Mucosa of rectum (tissue), 2 donors: Measurements from ENCODE around the gene KCTD10.

Source experiments
- H3K27ac ChIP-seq, 2 donors: one replicate each; pipeline ENCODE4 v1.7.0; 2013; ENCODE audit warnings: inconsistent platforms in 2 of 2, low read depth in 2 of 2, low read length in 2 of 2
- H3K27me3 ChIP-seq, 2 donors: one replicate each; pipeline ENCODE4 v1.7.0; 2013; ENCODE audit warnings: low read length in 2 of 2; ENCODE audit not compliant: control insufficient read depth in 2 of 2, insufficient read depth in 2 of 2
- H3K36me3 ChIP-seq, 2 donors: one replicate each; pipeline ENCODE4 v1.7.0; 2013; ENCODE audit warnings: low read length in 2 of 2; ENCODE audit not compliant: control insufficient read depth in 2 of 2, insufficient read depth in 2 of 2
- H3K4me1 ChIP-seq, 2 donors: one replicate each; pipeline ENCODE4 v1.7.0; 2013; ENCODE audit warnings: low read length in 2 of 2, mild to moderate bottlenecking in 1 of 2; ENCODE audit not compliant: control insufficient read depth in 2 of 2, insufficient read depth in 2 of 2
- H3K4me3 ChIP-seq, 2 donors: one replicate each; pipeline ENCODE4 v1.7.0; 2013; ENCODE audit warnings: low read length in 2 of 2
- H3K9ac ChIP-seq, 2 donors: one replicate each; pipeline ENCODE4 v1.7.0; 2013; ENCODE audit warnings: low read length in 2 of 2, low read depth in 1 of 2, mild to moderate bottlenecking in 1 of 2
- H3K9me3 ChIP-seq, 2 donors: one replicate each; pipeline ENCODE4 v1.7.0; 2013; ENCODE audit warnings: low read length in 2 of 2; ENCODE audit not compliant: control insufficient read depth in 2 of 2
- donor health status: healthy.
- donor health status: Normal muscosa, but diverticular disease.

KCTD10 gene

DNA sequence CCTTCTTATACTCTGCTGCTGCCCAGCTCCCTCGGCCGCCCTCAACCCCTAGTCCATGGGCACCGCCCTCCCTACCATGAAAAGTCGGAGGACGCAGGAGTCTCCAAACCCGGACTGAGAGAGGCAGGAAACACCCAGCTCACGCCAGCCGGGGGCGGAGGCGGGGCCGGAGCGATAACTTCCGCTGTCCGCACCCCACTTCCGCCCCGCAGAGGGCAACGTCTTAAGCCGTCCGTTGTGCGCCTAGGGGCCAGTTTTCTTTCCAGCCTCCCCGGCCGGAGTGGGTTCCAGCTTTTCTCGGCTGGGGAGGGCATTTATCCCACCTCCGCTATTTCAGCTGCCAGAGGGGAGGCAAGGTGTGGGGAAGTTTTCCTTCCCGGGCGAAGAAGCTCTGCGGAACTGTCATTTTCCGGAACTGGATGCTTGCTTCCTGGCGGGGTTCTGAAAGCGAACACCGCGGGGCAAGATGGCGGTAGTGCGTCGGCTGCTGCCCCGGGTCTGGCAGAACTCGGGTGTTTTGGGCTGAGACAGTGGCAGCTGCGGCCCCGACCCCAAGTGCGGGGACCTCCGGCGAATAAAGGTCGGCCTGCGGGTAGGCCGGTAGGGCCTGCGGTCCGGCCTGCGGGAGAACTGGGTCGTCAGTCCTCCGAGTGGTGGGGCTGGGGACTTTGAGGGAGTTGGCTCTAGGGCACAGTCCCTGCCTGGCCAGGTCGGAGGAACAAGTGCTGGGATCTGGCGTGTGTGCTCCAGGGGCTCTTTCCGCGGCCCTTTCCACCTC, at the start of gene KCTD10, which contains the start of gene UBE3B:
TSS of gene KCTD10 (minus strand) at position 116 of the 778 bp plus-strand sequence. CDS start at position 78, 38 bp downstream.
TSS of gene UBE3B (plus strand) at position 450 of the 778 bp plus-strand sequence. CDS start 5,918 bp downstream, outside the sequence.
- Histone ChIP-seq H3K4me1 (peaks cover 12 to 20% of the 10 kb centered on the region in 2 donors), H3K27ac (peak within 1 kb of the TSS; percentile 91 to 95), H3K27me3 (no peaks in the 10 kb centered on the region), H3K9ac (peak within 1 kb of the TSS; percentile 92 to 99), H3K4me3 (peak within 1 kb of the TSS; percentile 92 to 99), H3K36me3 (peaks cover 0 to 4% of the 10 kb centered on the region in 2 donors), H3K9me3 (no peaks in the 10 kb centered on the region)

DNA sequence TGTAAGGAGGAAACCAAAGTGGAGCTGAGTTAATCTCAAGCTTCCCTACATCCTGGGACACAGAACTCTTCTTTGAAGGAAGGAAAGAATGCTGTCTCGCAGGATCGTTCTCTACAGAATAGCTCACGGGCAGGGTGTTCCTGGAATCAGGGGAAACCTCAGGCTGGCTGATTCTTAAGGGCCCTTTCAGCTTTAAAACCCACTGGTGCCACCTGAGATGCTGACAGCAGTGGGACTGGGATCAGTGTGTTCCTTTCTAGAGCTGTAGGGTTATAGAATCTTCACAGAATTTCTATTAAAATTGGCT, 48.1 kb upstream of the KCTD10 start:
- H3K9ac ChIP-seq, result no peak overlapping the region
- no peak overlapping the region for H3K4me3 ChIP-seq
- no peaks in the 10 kb centered on the region for H3K9me3 ChIP-seq
- no peak overlapping the region for H3K27ac ChIP-seq
- peaks cover 43 to 82% of the 10 kb centered on the region in 2 donors for H3K36me3 ChIP-seq
- H3K4me1 ChIP-seq, result peaks cover 0 to 3% of the 10 kb centered on the region in 2 donors
- no peaks in the 10 kb centered on the region for H3K27me3 ChIP-seq

DNA sequence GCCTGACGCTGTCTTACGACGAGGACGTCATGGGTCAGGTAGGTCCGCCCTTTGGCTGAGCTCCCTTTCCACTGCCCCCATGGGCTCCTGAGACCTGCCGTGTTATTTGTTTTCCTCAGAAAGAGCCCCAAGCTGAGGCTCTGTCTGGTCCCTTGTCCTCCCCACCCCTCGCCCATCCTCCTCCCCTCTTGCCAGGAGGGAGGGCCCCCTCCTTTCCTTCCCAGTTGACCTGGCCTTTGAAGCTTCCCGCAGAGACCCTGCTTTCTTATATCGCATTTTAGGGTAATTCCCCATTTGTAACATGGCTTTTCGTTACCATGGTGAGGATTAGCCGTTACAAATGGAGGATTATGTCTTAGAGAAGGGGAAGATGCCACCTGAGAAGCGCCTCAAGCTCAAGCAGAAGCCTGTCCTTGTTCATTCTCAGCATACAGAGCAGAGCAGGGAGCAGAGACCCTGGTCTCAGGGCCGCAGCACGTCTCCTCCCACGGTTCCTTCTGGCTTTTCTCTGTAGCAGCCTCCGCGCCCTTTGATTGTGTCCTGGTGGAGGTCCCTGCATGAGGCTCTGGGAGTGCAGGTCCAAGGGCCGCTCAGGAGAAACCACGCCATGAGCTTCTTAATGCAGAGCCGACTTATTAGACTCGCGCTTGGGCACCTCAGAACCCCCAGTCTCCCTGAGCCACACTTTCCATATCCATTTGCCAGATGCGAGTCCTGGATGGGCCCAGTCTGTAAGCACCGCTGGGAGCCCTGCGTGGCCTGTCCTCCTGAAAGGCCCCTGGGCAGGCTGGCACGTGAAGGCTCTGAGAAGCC, 47.6 kb upstream of the KCTD10 start:
- Histone ChIP-seq H3K27me3 (no peaks in the 10 kb centered on the region), H3K4me3 (no peak overlapping the region), H3K9me3 (no peaks in the 10 kb centered on the region), H3K36me3 (peaks cover 46 to 83% of the 10 kb centered on the region in 2 donors), H3K4me1 (peaks cover 0 to 3% of the 10 kb centered on the region in 2 donors), H3K27ac (no peak overlapping the region), H3K9ac (no peak overlapping the region)

DNA sequence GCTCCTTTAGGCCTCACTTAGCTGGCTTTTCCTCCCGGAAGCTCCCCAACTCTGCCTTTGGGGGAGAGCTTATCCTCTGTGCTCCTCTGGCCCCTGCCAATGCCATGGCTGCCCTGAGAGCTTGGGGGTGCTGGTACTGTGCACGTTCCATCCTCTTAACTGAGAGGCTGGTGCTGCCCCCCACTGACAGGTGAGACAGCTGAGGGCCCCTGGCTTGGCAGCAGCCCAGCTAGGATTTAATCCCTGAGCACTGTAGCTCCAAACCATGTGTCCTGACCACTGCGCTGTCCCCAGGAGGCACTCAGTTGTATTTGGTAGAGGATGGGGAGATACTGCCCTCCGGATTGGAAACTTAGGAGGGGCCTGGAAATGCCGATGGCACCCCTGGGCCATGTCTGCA, 46.4 kb upstream of the KCTD10 start:
- Histone ChIP-seq H3K36me3 (peaks cover 50 to 85% of the 10 kb centered on the region in 2 donors), H3K27ac (no peak overlapping the region), H3K4me1 (peaks cover 0 to 2% of the 10 kb centered on the region in 2 donors), H3K4me3 (no peak overlapping the region), H3K9ac (no peak overlapping the region), H3K9me3 (no peaks in the 10 kb centered on the region), H3K27me3 (no peaks in the 10 kb centered on the region)

DNA sequence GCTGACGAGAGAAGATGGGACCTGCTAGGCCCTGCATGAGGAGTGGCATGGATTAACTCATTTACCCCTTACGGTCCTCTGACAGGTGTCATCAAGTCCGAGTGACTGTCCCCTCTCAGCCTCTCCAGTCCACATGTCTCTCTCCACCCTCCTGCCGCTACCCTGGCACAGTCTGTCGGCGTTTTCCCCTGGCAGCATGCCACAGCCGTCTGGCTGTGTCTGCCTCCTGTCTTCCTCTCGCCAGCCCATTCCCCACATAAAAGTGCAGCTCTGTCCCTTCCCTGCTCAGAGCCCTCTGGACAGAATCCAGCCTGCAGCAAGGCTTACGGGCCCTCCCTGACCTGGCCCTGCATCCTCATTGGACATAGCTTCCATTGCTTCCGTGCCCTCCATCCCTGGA, 46.0 kb upstream of the KCTD10 start:
- Histone ChIP-seq H3K9me3 (no peaks in the 10 kb centered on the region), H3K4me1 (peaks cover 0 to 3% of the 10 kb centered on the region in 2 donors), H3K9ac (no peak overlapping the region), H3K27me3 (no peaks in the 10 kb centered on the region), H3K36me3 (peaks cover 49 to 87% of the 10 kb centered on the region in 2 donors), H3K27ac (no peak overlapping the region), H3K4me3 (no peak overlapping the region)

GRCh38 chr12:109521831-109522230, 44.7 kb upstream of the KCTD10 start:
- H3K27ac ChIP-seq, result no peak overlapping the region

DNA sequence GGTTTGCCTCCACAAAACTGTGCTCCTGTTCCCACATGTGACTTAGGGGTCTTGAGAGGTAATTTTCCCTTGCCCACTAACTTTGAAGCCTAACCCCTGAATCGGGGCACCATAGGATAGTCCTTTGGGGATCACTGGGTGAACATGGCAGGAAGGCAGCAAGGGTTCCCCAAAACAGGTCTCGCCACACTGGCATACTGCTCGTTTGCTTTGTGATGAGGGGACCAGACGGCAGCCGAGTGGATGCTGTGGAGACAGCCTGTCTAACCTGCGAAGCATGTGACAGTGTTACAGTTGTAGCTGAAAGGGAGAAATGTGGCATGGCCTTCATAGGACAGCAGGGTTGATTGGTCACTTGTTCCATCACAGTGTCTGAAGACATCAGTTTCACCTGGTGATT, 42.7 kb upstream of the KCTD10 start:
- peaks cover 52 to 81% of the 10 kb centered on the region in 2 donors for H3K36me3 ChIP-seq
- H3K9ac ChIP-seq, result no peak overlapping the region
- H3K27me3 ChIP-seq, result no peaks in the 10 kb centered on the region
- H3K27ac ChIP-seq, result peak overlapping the region; percentile 28 to 35
- no peaks in the 10 kb centered on the region for H3K9me3 ChIP-seq
- no peak overlapping the region for H3K4me3 ChIP-seq
- H3K4me1 ChIP-seq, result peaks cover 0 to 3% of the 10 kb centered on the region in 2 donors

More at GRCh38 chr12:109521831-109522230, 44.7 kb upstream of the KCTD10 start:
- Histone ChIP-seq H3K36me3 (peaks cover 51 to 88% of the 10 kb centered on the region in 2 donors), H3K4me3 (no peak overlapping the region), H3K27me3 (no peaks in the 10 kb centered on the region), H3K4me1 (peaks cover 0 to 3% of the 10 kb centered on the region in 2 donors), H3K9ac (no peak overlapping the region), H3K9me3 (no peaks in the 10 kb centered on the region)

GRCh38 chr12:109518820-109519665, 41.9 kb upstream of the KCTD10 start:
- peaks cover 0 to 3% of the 10 kb centered on the region in 2 donors for H3K4me1 ChIP-seq
- H3K4me3 ChIP-seq, result no peak overlapping the region
- peak overlapping the region; percentile 34 to 35 for H3K27ac ChIP-seq
- H3K36me3 ChIP-seq, result peaks cover 50 to 82% of the 10 kb centered on the region in 2 donors
- no peaks in the 10 kb centered on the region for H3K27me3 ChIP-seq
- H3K9ac ChIP-seq, result no peak overlapping the region
- H3K9me3 ChIP-seq, result no peaks in the 10 kb centered on the region

DNA sequence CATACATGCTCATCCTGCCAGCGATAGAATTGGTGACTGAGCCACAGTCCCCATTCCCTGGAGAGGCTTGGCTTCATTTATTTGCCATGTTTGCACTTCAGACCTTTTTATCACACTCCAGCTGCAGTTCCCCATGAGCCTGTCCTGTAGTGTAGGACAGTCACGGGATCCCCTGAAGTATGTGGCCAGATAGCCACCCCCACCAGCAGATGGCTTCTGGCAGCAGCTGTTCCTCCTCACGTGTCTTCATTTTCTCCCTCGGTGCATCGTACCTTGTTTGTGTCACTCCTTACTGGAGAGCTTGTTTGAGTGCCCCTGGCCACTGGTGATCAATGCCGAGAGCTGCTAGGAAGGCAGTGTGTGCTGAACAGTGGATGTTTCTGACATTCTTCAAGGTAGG, 40.5 kb upstream of the KCTD10 start:
- H3K36me3 ChIP-seq, result peaks cover 45 to 79% of the 10 kb centered on the region in 2 donors
- no peak overlapping the region for H3K27ac ChIP-seq
- H3K27me3 ChIP-seq, result no peaks in the 10 kb centered on the region
- no peaks in the 10 kb centered on the region for H3K9me3 ChIP-seq
- H3K9ac ChIP-seq, result no peak overlapping the region
- peaks cover 0 to 3% of the 10 kb centered on the region in 2 donors for H3K4me1 ChIP-seq
- no peak overlapping the region for H3K4me3 ChIP-seq
